GM12874 (cell line): Measurements from ENCODE around the gene CDK17.

Experiments
- CTCF ChIP-seq: IDR thresholded peaks from 2 replicates; pipeline ENCODE4 v1.5.1; 2011; ENCODE audit warnings: low read depth, mild to moderate bottlenecking, control low read depth, low read length, moderate library complexity; ENCODE audit not compliant: insufficient read depth

Gene CDK17

GRCh38 chr12:96323906-96324305 is 76.3 kb downstream of the CDK17 start:
- TF ChIP-seq CTCF: no peak

- TF ChIP-seq CTCF: no peak
Measured at GRCh38 chr12:96322720-96323119, 77.5 kb downstream of the CDK17 start.

GRCh38 chr12:96321941-96322340 is 78.3 kb downstream of the CDK17 start:
- TF ChIP-seq CTCF: no peak

GRCh38 chr12:96314723-96315122 is 85.5 kb downstream of the CDK17 start:
- no peak for TF ChIP-seq CTCF

- no peak for TF ChIP-seq CTCF
Measured at GRCh38 chr12:96313606-96314005, 86.6 kb downstream of the CDK17 start.

GRCh38 chr12:96311191-96311590 is 89.0 kb downstream of the CDK17 start:
- no peak for TF ChIP-seq CTCF

GRCh38 chr12:96310067-96310466 is 90.2 kb downstream of the CDK17 start:
- no peak for TF ChIP-seq CTCF

- no peak for TF ChIP-seq CTCF
Measured at GRCh38 chr12:96308881-96309280, 91.4 kb downstream of the CDK17 start.
